Measurements from ENCODE around the gene FAM180A. TPM values are rescaled to one million over a fixed set of nuclear protein-coding genes. Genes with fewer than 3 reads are reported as not detected.

The FAM180A gene
- polyA plus RNA-seq, 1 of the 3 experiments (the other 2 are of a cell fraction): 0.08 TPM

- no peaks in the 10 kb centered on the region for H3K9me2 ChIP-seq
- 78% methylated on average over 7 of the region's 7 CpGs for WGBS (ENCODE audit: low lambda C conversion rate)
- no peak overlapping the region for H3K27ac ChIP-seq (ENCODE audit: low read depth in 2 of 2, low read length in 1 of 2)
- ChIA-PET POLR2A (no interaction called here), CTCF (interaction anchor here (0.8 to 1.9 kb wide), 3 partner anchors 15 to 130 kb away, joined by 3 to 6 read pairs (median 3); no protein-coding TSS in a partner anchor)
- TF ChIP-seq TCF12 (IDR thresholded peaks at IDR 0.05) (no peak), EP300 (IDR thresholded peaks at IDR 0.05; ENCODE audit: borderline replicate concordance in 1 of 2, low read depth in 1 of 2, low read length in 1 of 2) (no peak), FOSL2 (IDR thresholded peaks at IDR 0.05; ENCODE audit: borderline replicate concordance, low read depth) (no peak), MAX (IDR thresholded peaks at IDR 0.05; ENCODE audit: low read depth) (no peak), USF1 (IDR thresholded peaks at IDR 0.05; ENCODE audit: borderline replicate concordance, low read depth) (no peak), GATA2 (CRISPR knock-in tag; IDR thresholded peaks at IDR 0.05) (no peak), ELF1 (IDR thresholded peaks at IDR 0.05) (no peak), MEF2A (IDR thresholded peaks at IDR 0.05; ENCODE audit: borderline replicate concordance, low read depth) (no peak), PBX3 (IDR thresholded peaks at IDR 0.05) (no peak), ZBTB33 (IDR thresholded peaks at IDR 0.05; ENCODE audit: borderline replicate concordance, low read depth) (no peak), RCOR1 (IDR thresholded peaks at IDR 0.05; ENCODE audit: low read length) (no peak), USF2 (IDR thresholded peaks at IDR 0.05; ENCODE audit: borderline replicate concordance, low read depth, low read length) (no peak), JUND (IDR thresholded peaks at IDR 0.05) (no peak), MXI1 (IDR thresholded peaks at IDR 0.05; ENCODE audit: low read depth, low read length) (no peak), RXRA (IDR thresholded peaks at IDR 0.05; ENCODE audit: borderline replicate concordance, low read depth) (no peak), NFIC (IDR thresholded peaks at IDR 0.05; ENCODE audit: borderline replicate concordance) (no peak), CTCF (IDR thresholded peaks at IDR 0.05) (no peak), SIN3A (IDR thresholded peaks at IDR 0.05; ENCODE audit: borderline replicate concordance, low read depth, low read length) (no peak), SMC3 (IDR thresholded peaks at IDR 0.05; ENCODE audit: low read depth, low read length) (no peak)
- H3K4me1 ChIP-seq (ENCODE audit: control insufficient read depth in 1 of 2, insufficient read depth in 2 of 2, low read depth in 1 of 2, low read length in 1 of 2): peaks cover 0 to 18% of the 10 kb centered on the region in 2 experiments; a peak in 1 of 4 replicates
- H3F3A ChIP-seq (replicated peaks; ENCODE audit: insufficient read depth): no peaks in the 10 kb centered on the region
- no peaks in the 10 kb centered on the region for H3K36me3 ChIP-seq (replicated peaks in 1 of 2; ENCODE audit: control insufficient read depth in 1 of 2, insufficient read depth in 2 of 2, low read length in 1 of 2)
- no peaks in the 10 kb centered on the region for H3K9me3 ChIP-seq
- H3K4me3 ChIP-seq (ENCODE audit: low read depth in 2 of 2, low read length in 1 of 2): no peak overlapping the region
- H4K20me1 ChIP-seq (ENCODE audit: insufficient read depth): no peaks in the 10 kb centered on the region
- H3K79me2 ChIP-seq (ENCODE audit: insufficient read depth): no peaks in the 10 kb centered on the region
- no peak for DNase-seq
- H3K9ac ChIP-seq: no peak overlapping the region
- no peak overlapping the region for H3K4me2 ChIP-seq
- H2AFZ ChIP-seq (ENCODE audit: low read depth): no peak overlapping the region
- H3K27me3 ChIP-seq (ENCODE audit: insufficient read depth): no peaks in the 10 kb centered on the region
Observed at GRCh38 chr7:135769005-135769802, 20.6 kb upstream of the FAM180A start.
